SH-SY5Y (cell line): ENCODE measurements around the gene PMPCB.

Experiments used
- GATA2 ChIP-seq: IDR thresholded peaks from 2 replicates; pipeline ENCODE4 v1.6.1; 2011; ENCODE audit warnings: mild to moderate bottlenecking, low read depth, low read length
- GATA3 ChIP-seq: IDR thresholded peaks from 2 replicates; pipeline ENCODE4 v1.6.1; 2011; ENCODE audit warnings: low read depth, mild to moderate bottlenecking, low read length, moderate library complexity

GRCh38 chr7:103343758-103344452 lies 46.7 kb downstream of the PMPCB start:
- TF ChIP-seq GATA2 (no peak), GATA3 (no peak)
